Measurements from ENCODE around the gene RBM23.
"Not testable (repeated sequence)": the region's sequence is repeated elsewhere in the genome, so short reads cannot be mapped to it uniquely, and the experiment has no call there.

RBM23 gene

DNA sequence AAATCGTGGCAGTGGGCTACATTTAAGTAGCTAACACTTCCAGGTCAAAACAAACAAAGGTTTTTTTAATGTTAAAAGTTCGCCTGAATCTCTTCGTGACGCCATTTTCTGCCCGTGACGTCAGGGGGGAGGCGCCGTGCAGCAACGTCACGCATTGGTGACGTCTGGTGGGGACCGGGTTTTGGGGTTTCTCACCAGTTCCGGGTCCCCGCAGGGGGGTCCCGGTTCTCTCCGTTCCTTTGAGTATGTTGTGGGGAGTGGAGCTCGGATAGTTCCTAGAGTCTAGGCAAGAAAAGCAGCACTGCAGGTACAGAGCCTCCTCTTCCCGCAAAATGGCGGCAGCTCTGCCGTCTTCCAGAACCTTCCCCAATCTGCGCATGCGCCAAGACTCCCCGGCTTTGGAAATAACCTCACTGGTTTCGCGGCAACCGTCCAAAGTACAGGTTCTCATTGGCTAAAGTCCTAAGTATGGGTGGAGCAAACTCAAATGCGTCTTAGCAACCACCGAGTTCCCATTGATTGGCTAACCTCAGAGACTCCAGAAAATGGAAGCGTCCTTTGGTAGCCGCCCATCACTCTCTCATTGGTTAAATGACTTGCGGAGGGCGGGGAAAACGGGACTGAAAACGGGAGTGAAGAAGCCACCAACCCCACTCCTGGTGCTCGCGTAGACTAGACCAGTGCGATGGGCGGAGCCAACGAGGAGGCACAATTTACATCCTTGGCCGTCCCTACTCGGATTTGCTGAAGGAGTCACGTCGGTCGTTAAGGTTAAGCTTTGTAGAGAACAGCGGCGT is at the start of gene RBM23:
TSS of gene RBM23 (minus strand) at position 346 of the 797 bp plus-strand sequence.
- in situ Hi-C loops (cut with HindIII; ENCODE audit: low sequenced_read_pairs): no loop called here

GRCh38 chr14:22966783-22967269 is 47.9 kb upstream of the RBM23 start:
- in situ Hi-C loops (cut with HindIII; ENCODE audit: low sequenced_read_pairs): no loop called here

DNA sequence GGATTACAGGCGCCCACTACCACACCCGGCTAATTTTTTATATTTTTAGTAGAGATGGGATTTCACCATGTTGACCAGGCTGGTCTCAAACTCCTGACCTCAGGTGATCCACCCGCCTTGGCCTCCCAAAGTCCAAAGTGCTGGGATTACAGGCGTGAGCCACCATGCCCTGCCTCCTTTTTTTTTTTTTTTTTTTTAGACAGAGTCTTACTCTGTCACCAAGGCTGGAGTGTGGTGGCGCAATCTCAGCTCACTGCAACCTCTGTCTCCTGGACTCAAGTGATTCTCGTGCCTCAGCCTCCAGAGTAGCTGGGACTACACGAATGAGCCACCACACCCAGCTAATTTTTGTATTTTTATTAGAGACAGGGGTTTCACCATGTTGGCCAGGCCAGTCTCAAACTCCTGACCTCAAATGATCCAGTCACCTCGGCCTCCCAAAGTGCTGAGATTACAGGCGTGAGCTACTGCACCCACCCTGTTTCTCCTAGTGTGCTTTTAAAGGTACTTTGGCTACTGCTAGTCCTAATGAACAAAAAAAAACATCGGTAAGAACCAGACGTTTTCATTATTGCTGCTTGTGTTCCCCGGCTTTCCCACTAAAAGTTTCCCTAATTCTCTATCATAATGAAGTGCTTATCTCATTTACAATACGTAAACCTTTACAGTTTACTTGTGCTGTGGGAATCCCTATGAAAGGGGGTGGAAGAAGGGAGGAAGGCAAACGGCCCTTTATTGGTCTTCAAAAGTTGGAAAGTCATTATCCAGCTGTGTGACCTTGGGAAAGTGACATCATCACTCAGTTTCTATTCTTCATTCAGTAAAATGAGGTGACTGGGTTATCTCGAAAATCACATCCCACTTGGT is 47.2 kb upstream of the RBM23 start:
- in situ Hi-C loops (cut with HindIII; ENCODE audit: low sequenced_read_pairs): not testable (repeated sequence)

DNA sequence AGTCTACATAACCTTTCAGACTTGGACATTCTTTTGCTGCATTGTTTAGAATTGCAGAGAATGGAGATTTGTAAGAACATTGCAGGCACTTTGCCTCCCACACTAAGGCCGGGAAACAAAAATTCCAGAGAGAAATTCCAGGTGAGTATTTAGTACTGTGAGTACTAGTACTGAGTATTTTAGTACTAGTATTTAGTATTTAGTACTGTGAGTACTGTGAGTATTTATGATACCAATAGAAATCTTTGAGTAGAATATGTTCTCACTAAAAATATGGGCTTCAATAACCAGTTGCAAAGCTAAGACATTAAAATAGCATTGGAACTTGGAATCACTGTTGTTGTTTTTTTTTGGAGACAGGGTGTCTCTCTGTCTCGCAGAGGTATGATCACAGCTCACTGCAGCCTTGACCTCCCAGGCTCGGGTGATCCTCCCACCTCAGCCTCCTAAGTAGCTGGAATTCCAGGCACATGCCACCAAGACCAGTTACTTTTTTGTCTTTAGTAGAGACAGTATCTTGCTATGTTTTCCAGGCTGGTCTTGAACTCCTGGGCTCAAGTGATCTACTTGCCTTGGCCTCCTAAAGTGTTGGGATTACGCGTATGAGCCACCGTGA is 43.2 kb upstream of the RBM23 start:
- in situ Hi-C loops (cut with HindIII; ENCODE audit: low sequenced_read_pairs): no loop called here

- in situ Hi-C loops (cut with HindIII; ENCODE audit: low sequenced_read_pairs): loop anchor here (5.0 kb wide), 1 partner anchor 59 kb away; no protein-coding TSS in a partner anchor
These were observed 37.0 kb upstream of the RBM23 start for GRCh38 chr14:22955702-22956569.

- in situ Hi-C loops (cut with HindIII; ENCODE audit: low sequenced_read_pairs): no loop called here
These were observed 33.5 kb upstream of the RBM23 start for GRCh38 chr14:22952418-22952817.

GRCh38 chr14:22951795-22952194 is 32.8 kb upstream of the RBM23 start:
- in situ Hi-C loops (cut with HindIII; ENCODE audit: low sequenced_read_pairs): not testable (repeated sequence)

DNA sequence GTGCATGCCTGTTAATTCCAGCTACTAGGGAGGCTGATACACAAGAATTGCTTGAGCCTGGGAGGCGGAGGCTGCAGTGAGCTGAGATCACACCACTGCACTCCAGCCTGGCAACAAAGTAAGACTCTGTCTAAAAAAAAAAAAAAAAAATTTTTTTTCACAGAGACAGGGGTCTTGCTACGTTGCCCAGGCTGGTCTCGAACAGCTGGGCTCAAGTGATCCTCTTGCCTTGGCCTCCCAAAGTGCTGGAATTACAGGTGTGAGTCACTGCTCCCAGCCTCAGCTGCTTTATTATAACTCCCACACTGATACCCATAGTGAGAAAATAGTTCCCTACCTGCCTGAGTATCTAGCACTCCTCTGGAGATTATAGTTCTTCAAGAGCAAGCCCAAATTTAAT is 26.7 kb upstream of the RBM23 start:
- in situ Hi-C loops (cut with HindIII; ENCODE audit: low sequenced_read_pairs): no loop called here

DNA sequence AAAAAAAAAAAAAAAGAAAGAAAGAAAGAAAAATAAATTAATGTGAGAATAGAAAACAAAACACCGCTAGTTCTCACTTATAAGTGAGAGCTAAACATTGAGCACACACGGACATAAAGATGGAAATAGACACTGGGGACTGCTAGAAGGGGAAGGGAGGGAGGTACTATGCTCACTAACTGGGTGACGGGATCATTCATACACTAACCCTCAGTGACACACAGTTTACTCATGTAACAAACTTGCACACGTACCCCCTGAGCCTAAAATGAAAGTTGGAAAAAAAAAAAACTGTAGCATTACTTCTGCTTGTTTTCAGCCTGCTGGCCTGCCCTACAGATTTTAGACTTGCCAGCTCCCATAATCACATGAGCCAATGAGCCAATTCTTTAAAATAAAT is 20.7 kb upstream of the RBM23 start:
- in situ Hi-C loops (cut with HindIII; ENCODE audit: low sequenced_read_pairs): no loop called here

DNA sequence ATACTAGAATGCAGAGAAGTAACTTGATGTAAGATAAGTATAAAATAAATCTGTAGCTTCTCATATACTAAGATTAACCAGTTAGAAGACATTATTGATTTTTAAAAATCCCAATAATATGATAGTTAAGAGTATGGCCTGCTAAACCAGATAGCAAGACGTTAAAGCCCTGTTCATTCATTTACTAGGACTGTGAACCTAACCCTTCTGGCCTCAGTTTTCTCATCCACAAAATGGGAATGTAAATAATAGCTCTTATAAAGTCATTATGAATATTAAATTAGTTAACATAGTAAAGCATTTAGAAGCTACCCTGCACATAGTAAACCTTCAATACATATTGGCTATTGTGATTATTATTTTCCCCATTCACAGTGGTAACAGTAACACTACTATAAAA is 16.2 kb upstream of the RBM23 start:
- in situ Hi-C loops (cut with HindIII; ENCODE audit: low sequenced_read_pairs): no loop called here

DNA sequence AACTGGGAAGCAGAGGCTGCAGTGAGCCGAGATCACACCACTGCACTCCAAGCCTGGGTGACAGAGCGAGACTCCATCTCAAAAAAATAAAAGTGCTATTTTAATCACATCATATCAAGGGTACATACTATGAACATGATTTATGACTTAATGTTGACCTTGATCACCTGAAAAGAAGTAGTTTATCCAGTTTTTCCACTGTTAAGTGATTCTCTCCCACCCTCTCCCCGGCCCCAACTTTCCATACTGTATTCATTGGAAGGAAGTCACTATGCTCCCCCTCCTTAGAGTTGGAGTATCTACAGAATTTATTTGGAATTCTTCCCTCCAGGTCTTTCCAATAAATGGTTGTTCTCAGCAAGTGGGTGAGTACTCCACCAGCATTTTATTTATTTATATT is 13.2 kb upstream of the RBM23 start:
- in situ Hi-C loops (cut with HindIII; ENCODE audit: low sequenced_read_pairs): no loop called here

DNA sequence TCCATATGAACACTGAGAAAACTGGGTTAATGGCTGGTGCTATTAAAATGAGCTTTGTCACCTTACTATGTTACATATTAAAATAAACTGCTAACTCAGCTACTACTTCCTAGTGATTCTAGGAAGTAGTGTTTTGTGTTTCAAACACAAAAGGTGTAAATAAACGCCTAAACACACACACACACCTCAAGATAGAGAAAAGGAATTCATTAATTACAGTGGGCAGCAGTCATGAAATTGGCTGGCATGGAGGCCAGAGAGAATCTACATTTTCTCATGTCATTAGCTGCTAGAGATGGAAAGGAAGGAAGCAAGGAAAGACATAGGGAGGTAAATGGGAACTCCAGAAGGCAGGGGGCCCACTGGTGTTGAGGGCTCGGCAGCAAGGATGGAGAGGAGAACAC is 11.0 kb upstream of the RBM23 start:
- in situ Hi-C loops (cut with HindIII; ENCODE audit: low sequenced_read_pairs): no loop called here

DNA sequence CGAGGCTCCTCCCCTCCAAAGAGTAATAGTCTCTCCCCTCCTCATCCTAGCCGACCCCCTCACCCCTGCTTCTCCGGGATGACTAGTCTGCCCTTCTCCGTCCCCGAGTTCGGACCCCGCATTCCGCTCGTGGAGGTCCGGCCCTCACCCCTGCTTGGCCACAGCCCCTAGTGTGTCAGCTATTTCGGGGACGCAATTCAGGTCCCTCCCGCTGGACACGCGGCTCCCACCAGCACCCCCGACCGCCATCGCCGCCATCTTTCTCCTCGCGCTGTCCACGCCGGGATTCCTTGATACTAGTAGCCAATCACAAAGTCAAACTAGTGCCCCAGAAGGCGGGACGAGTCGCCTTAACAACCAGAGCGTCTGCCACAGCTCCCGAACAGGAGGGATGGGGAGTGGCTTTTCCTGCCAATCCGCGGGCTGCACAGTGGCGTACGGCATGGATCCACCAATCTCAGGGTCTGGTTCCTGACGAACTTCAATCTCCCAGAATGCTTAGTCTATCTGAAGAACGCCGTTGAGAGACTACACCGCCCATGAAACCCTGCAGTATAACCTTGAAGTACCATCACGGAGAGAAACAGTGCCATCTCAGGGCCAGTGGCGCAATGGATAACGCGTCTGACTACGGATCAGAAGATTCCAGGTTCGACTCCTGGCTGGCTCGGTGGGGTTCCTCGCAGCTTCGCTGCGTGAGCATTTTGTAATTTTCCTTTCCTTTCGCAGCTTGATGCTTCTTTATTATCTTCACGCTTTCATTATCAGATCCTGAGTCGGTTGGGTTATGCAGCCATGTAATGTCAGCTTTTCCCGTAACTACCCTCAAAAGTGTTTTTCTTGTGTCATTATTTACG is 10.4 kb upstream of the RBM23 start, which contains the start of gene PRMT5:
TSS of gene PRMT5 (minus strand) at position 273 of the 857 bp plus-strand sequence. CDS start at position 258, 15 bp downstream.
- in situ Hi-C loops (cut with HindIII; ENCODE audit: low sequenced_read_pairs): no loop called here

- in situ Hi-C loops (cut with HindIII; ENCODE audit: low sequenced_read_pairs): no loop called here
These were observed 9.5 kb upstream of the RBM23 start for GRCh38 chr14:22928237-22929103.

DNA sequence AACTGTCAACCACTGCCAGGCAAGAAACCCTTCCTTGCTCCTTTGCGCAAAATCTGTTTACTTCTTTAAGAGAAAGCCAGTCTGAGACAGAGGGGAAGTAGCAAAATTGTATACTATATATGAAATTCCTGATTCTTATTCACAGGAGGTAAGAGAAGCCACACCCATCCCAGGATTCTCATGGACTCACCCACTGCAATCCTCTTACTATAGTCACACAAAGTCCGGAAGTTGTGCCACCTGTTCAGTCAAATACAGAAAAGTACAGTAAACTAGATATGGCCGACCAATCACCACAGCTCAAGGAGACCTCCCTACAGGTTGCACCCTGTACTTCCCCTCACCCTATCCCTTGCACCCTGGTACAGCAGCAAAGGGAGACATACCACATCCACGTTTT is 7.4 kb upstream of the RBM23 start:
- in situ Hi-C loops (cut with HindIII; ENCODE audit: low sequenced_read_pairs): no loop called here

- in situ Hi-C loops (cut with HindIII; ENCODE audit: low sequenced_read_pairs): no loop called here
These were observed 6.6 kb upstream of the RBM23 start for GRCh38 chr14:22925513-22925912.

DNA sequence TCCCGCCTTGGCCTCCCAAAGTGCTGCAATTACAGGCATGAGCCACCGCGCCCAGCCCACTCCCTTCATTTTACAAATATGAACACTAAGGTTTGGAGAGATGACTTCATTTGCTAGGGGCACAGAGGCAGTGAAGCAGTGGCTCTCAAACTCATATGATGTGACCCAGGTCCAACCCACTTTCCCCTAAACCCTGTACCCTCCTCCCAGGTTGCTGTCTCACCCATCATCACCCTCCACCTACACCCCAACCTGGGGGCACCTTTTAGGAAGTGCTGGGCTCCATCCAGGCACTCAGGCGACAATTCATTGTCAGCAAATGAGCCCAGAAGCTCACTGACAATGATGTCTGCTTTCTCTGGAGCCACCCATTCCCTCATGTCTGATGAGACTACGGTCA is 4.8 kb upstream of the RBM23 start:
- in situ Hi-C loops (cut with HindIII; ENCODE audit: low sequenced_read_pairs): no loop called here

DNA sequence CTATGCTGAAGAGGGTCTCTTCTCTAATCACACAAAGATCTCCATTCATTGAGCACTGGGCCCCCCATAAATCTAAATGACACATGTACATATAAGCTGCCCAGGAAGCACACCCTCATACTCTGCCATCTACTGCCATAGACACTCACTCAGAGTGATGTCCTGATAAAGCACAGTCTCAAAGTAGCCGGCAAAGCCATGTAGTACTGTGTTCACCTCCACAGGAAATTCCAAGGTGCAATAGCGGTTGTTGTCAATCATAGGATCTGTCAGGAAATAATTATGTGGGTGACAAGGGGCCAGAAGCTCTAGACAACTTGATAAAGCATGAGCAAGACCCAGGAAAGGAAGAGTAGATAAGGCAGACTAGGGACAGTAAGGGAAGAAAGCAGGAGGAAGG is 3.3 kb upstream of the RBM23 start:
- in situ Hi-C loops (cut with HindIII; ENCODE audit: low sequenced_read_pairs): no loop called here

Measured in endothelial cell of hepatic sinusoid (primary cell).